Measurements from ENCODE around the gene DOK1. TPM values are rescaled to one million over a fixed set of nuclear protein-coding genes. Genes with fewer than 3 reads are reported as not detected.

DOK1 gene
- total RNA-seq, 1 donor from 2014 or later, result 35.7 TPM

- TF ChIP-seq, protein P1, sequence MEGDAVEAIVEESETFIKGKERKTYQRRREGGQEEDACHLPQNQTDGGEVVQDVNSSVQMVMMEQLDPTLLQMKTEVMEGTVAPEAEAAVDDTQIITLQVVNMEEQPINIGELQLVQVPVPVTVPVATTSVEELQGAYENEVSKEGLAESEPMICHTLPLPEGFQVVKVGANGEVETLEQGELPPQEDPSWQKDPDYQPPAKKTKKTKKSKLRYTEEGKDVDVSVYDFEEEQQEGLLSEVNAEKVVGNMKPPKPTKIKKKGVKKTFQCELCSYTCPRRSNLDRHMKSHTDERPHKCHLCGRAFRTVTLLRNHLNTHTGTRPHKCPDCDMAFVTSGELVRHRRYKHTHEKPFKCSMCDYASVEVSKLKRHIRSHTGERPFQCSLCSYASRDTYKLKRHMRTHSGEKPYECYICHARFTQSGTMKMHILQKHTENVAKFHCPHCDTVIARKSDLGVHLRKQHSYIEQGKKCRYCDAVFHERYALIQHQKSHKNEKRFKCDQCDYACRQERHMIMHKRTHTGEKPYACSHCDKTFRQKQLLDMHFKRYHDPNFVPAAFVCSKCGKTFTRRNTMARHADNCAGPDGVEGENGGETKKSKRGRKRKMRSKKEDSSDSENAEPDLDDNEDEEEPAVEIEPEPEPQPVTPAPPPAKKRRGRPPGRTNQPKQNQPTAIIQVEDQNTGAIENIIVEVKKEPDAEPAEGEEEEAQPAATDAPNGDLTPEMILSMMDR (conservative IDR thresholded peaks at IDR 0.05; ENCODE audit: low read depth, low read length), result no peak
- DNase-seq (ENCODE audit: low read depth), result no peak
- H3K4me3 ChIP-seq (ENCODE audit: low read depth, low read length), result no peak overlapping the region
These were observed 15.6 kb upstream of the DOK1 start for GRCh38 chr2:74538881-74539339.

- H3K4me3 ChIP-seq (ENCODE audit: low read depth, low read length), result no peak overlapping the region
- TF ChIP-seq, protein P1 (conservative IDR thresholded peaks at IDR 0.05; ENCODE audit: low read depth, low read length), result no peak
- DNase-seq (ENCODE audit: low read depth), result no peak
These were observed 14.2 kb upstream of the DOK1 start for GRCh38 chr2:74540291-74540690.

GRCh38 chr2:74542978-74543377, 11.5 kb upstream of the DOK1 start:
- DNase-seq (ENCODE audit: low read depth), result no peak
- TF ChIP-seq, protein P1 (conservative IDR thresholded peaks at IDR 0.05; ENCODE audit: low read depth, low read length), result no peak
- H3K4me3 ChIP-seq (ENCODE audit: low read depth, low read length), result no peak overlapping the region

DNA sequence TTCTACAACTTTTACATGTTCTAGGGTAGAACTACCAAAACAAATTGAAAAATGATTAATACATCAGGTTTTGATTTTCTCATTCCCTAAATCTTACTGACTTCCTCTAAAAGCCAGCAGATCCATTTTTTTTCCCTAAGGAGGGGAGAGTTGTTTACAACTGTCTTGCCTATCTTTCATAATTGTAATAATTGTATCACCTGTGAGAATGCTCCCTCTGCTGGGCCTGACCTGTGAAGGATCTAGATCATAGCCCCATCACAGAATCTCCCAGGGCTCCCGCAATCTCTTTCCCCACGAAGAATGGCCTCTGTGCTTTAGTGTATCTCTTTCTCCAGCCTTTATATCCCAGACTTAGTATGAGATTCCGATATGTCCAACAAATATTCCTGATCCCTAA, 9.9 kb upstream of the DOK1 start:
- TF ChIP-seq, protein P1 (conservative IDR thresholded peaks at IDR 0.05; ENCODE audit: low read depth, low read length), result peak; percentile 41
- no peak for DNase-seq (ENCODE audit: low read depth)
- no peak overlapping the region for H3K4me3 ChIP-seq (ENCODE audit: low read depth, low read length)

- no peak for DNase-seq (ENCODE audit: low read depth)
- H3K4me3 ChIP-seq (ENCODE audit: low read depth, low read length), result no peak overlapping the region
- TF ChIP-seq, protein P1 (conservative IDR thresholded peaks at IDR 0.05; ENCODE audit: low read depth, low read length), result no peak
These were observed 8.5 kb upstream of the DOK1 start for GRCh38 chr2:74546004-74546403.

- no peak for DNase-seq (ENCODE audit: low read depth)
- peak overlapping the region; percentile 71 for H3K4me3 ChIP-seq (ENCODE audit: low read depth, low read length)
- TF ChIP-seq, protein P1 (conservative IDR thresholded peaks at IDR 0.05; ENCODE audit: low read depth, low read length), result no peak
These were observed 6.1 kb upstream of the DOK1 start for GRCh38 chr2:74548285-74548899.
